GM21526 (cell line): ENCODE data around the gene KCNB1.

ENCODE experiments used
- ATAC-seq: cut with Tn5 transposase; IDR thresholded peaks from one replicate; pipeline ENCODE4 v1.9.1; 2021; ENCODE audit warnings: moderate library complexity; ENCODE audit not compliant: unreplicated experiment, low FRiP score

Gene KCNB1

GRCh38 chr20:49475292-49476015 lies 7.0 kb downstream of the KCNB1 start:
- ATAC-seq = no peak

- no peak for ATAC-seq
Observed at GRCh38 chr20:49471397-49471796, 11.1 kb downstream of the KCNB1 start.

GRCh38 chr20:49470922-49471321 lies 11.5 kb downstream of the KCNB1 start:
- no peak for ATAC-seq

GRCh38 chr20:49469060-49469459 lies 13.4 kb downstream of the KCNB1 start:
- ATAC-seq = no peak

GRCh38 chr20:49468412-49468811 lies 14.1 kb downstream of the KCNB1 start:
- no peak for ATAC-seq

GRCh38 chr20:49466114-49466912 lies 16.2 kb downstream of the KCNB1 start:
- no peak for ATAC-seq

- ATAC-seq = no peak
Observed at GRCh38 chr20:49464556-49464955, 17.9 kb downstream of the KCNB1 start.

GRCh38 chr20:49462626-49463025 lies 19.8 kb downstream of the KCNB1 start:
- no peak for ATAC-seq

- ATAC-seq = no peak
Observed at GRCh38 chr20:49461894-49462620, 20.4 kb downstream of the KCNB1 start.

- no peak for ATAC-seq
Observed at GRCh38 chr20:49460916-49461315, 21.6 kb downstream of the KCNB1 start.

- ATAC-seq = no peak
Observed at GRCh38 chr20:49460131-49460530, 22.3 kb downstream of the KCNB1 start.

GRCh38 chr20:49459684-49460083 lies 22.8 kb downstream of the KCNB1 start:
- no peak for ATAC-seq

GRCh38 chr20:49457444-49457843 lies 25.0 kb downstream of the KCNB1 start:
- ATAC-seq = no peak

GRCh38 chr20:49456646-49457045 lies 25.8 kb downstream of the KCNB1 start:
- ATAC-seq = no peak

- no peak for ATAC-seq
Observed at GRCh38 chr20:49455691-49456090, 26.8 kb downstream of the KCNB1 start.

GRCh38 chr20:49452011-49452482 lies 30.4 kb downstream of the KCNB1 start:
- ATAC-seq = no peak

GRCh38 chr20:49450281-49450721 lies 32.2 kb downstream of the KCNB1 start:
- no peak for ATAC-seq

- ATAC-seq = no peak
Observed at GRCh38 chr20:49448917-49449316, 33.6 kb downstream of the KCNB1 start.

GRCh38 chr20:49447946-49448809 lies 34.3 kb downstream of the KCNB1 start:
- ATAC-seq = no peak

GRCh38 chr20:49447364-49447763 lies 35.1 kb downstream of the KCNB1 start:
- ATAC-seq = no peak
